ENCODE data around the gene RNF148.

RNF148 gene, protein sequence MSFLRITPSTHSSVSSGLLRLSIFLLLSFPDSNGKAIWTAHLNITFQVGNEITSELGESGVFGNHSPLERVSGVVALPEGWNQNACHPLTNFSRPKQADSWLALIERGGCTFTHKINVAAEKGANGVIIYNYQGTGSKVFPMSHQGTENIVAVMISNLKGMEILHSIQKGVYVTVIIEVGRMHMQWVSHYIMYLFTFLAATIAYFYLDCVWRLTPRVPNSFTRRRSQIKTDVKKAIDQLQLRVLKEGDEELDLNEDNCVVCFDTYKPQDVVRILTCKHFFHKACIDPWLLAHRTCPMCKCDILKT

DNA sequence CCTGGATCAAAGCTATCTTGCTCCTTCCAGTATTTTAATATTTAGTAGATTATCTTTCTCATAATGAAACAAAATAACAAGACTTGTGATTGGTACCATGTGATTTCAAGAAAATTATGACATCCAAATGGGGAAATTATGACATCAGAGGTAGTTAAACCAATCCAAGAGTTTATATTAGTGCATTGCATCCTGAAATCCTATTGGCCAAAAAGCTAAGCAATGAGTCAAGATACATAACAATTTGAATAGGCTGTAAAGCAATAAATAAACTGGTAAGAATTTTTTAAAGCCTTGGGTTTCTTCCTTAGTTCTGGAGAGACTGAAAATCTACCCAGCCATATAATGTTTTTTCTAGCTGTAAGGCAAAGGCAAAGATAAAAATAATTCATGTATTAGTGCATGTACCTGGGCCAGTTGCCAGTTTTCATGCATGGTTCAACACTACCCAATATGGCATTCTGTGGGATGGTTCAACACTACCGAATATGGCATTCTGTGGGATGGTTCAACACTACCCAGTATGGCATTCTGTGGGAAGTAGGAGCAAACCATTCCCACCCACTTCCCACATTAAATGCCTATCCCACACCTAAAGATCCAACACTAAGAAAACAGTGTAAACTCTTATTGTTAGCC, at the start of gene RNF148:
Gene RNF148 (minus strand): TSS at position 51 of the 639 bp plus-strand sequence. CDS start 172 bp downstream, outside the sequence.
- TF ChIP-seq, protein P1, sequence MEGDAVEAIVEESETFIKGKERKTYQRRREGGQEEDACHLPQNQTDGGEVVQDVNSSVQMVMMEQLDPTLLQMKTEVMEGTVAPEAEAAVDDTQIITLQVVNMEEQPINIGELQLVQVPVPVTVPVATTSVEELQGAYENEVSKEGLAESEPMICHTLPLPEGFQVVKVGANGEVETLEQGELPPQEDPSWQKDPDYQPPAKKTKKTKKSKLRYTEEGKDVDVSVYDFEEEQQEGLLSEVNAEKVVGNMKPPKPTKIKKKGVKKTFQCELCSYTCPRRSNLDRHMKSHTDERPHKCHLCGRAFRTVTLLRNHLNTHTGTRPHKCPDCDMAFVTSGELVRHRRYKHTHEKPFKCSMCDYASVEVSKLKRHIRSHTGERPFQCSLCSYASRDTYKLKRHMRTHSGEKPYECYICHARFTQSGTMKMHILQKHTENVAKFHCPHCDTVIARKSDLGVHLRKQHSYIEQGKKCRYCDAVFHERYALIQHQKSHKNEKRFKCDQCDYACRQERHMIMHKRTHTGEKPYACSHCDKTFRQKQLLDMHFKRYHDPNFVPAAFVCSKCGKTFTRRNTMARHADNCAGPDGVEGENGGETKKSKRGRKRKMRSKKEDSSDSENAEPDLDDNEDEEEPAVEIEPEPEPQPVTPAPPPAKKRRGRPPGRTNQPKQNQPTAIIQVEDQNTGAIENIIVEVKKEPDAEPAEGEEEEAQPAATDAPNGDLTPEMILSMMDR (IDR thresholded peaks at IDR 0.05; ENCODE audit: control insufficient read depth, insufficient read depth, low read depth, low read length, missing control alignments): no peak
- DNase-seq (ENCODE audit: low read depth): no peak
- no peak within 1 kb of the TSS for H3K4me3 ChIP-seq (ENCODE audit: control insufficient read depth, low read depth, low read length)

DNA sequence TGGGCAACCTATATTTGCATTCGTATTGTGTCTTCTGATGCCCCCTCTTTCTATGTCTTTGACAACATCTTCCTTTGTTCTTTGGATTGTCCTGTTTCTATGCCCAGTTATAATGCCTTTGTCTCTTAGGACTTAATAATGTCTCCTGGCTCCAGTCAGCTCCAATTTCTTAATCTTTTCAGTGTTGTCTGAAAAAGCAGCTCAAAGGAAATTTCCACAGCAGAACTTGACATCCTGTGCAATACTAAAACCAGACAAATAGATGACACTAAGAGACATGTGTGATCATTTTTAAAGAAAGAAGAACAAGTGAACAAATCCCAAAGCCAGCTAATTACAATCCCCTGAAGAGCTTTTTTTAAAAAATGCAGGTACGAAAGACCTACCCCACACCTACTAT, 47.7 kb upstream of the RNF148 start:
- DNase-seq (ENCODE audit: low read depth): no peak
- TF ChIP-seq, protein P1 (IDR thresholded peaks at IDR 0.05; ENCODE audit: control insufficient read depth, insufficient read depth, low read depth, low read length, missing control alignments): no peak
- H3K4me3 ChIP-seq (ENCODE audit: control insufficient read depth, low read depth, low read length): no peak overlapping the region

DNA sequence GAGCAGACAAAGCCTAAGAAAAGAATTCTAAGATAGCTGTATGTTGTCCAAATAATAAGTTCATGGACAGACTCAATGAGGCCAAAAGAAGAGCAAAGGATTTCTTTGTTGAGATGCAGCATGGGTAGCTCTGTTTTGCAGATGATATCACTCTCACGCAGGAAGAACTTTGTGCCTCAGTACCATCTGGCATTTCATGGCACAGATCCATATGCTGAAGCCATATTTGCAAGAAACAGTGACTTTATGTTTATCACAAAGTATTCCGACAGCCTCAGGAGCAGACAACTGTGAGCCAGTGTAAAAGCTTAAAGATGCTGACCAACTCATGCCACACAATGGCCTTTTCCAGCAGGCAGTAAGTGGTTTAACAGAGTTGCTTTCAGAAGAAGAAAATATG, 45.5 kb upstream of the RNF148 start:
- no peak for DNase-seq (ENCODE audit: low read depth)
- TF ChIP-seq, protein P1 (IDR thresholded peaks at IDR 0.05; ENCODE audit: control insufficient read depth, insufficient read depth, low read depth, low read length, missing control alignments): no peak
- no peak overlapping the region for H3K4me3 ChIP-seq (ENCODE audit: control insufficient read depth, low read depth, low read length)

DNA sequence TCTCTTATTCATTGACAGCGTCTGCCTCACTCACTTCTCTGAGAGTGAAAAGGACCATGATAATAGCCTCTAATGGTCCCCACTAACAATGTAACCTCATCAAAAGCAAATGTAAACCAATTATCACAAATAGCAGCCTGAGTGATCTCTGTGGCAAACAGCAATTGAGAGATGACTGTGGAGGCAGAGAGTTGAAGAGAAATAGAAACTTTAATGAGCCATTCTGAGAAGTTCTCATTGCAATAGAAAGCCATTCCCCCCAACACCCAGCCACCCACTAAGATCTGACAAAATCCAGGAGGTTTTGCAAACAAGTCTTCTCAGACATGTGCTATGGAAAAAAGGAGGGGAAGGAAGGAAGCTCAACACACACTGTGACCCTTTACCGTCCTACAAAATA, 44.2 kb upstream of the RNF148 start:
- DNase-seq (ENCODE audit: low read depth): no peak
- TF ChIP-seq, protein P1 (IDR thresholded peaks at IDR 0.05; ENCODE audit: control insufficient read depth, insufficient read depth, low read depth, low read length, missing control alignments): no peak
- H3K4me3 ChIP-seq (ENCODE audit: control insufficient read depth, low read depth, low read length): no peak overlapping the region

DNA sequence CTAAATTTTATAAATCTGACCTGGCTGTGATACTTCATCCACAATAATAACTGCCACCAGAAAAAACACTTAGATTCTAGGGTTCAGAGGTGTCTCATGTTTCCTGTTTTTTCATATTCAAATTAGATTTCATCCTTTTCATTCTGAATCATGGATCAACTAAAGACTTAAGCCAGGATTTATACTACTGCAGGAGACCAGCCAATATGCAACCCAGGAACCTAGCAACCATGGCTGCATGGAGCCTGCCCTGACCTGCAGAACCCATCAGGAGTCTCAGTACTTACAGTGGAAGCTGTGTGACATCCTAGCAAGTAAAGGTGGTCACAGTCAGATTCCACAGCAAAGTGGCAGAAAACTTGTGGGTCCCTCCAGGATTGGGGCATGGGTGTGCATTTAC, 40.5 kb upstream of the RNF148 start:
- no peak for DNase-seq (ENCODE audit: low read depth)
- TF ChIP-seq, protein P1 (IDR thresholded peaks at IDR 0.05; ENCODE audit: control insufficient read depth, insufficient read depth, low read depth, low read length, missing control alignments): no peak
- no peak overlapping the region for H3K4me3 ChIP-seq (ENCODE audit: control insufficient read depth, low read depth, low read length)

DNA sequence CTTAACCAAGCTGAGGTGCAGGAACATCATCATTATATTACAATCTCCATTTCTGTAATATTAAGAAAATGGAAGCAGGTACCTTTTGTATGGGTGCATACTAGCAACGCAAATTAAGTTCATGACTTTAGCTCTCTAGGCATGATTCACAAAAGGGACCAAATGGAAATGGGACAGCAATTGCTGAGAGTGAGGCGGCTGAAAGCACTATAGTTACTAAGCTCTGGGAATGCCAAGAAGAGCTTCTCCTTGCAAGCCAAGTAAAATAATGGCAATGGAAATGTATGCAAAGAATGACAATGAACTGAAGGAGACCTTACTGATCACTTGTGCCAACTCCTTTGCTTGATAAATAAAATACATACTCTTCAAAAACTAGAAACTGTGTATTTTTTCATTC, 36.2 kb upstream of the RNF148 start:
- no peak overlapping the region for H3K4me3 ChIP-seq (ENCODE audit: control insufficient read depth, low read depth, low read length)
- DNase-seq (ENCODE audit: low read depth): no peak
- TF ChIP-seq, protein P1 (IDR thresholded peaks at IDR 0.05; ENCODE audit: control insufficient read depth, insufficient read depth, low read depth, low read length, missing control alignments): no peak
